Measurements from ENCODE around the gene USP48. TPM values are rescaled to one million over a fixed set of nuclear protein-coding genes. Genes with fewer than 3 reads are reported as not detected.
"Not testable (repeated sequence)": the region's sequence is repeated elsewhere in the genome, so short reads cannot be mapped to it uniquely, and the experiment has no call there.

Gene USP48
- total RNA-seq, 1 donor from 2014 or later, result 55.3 TPM

DNA sequence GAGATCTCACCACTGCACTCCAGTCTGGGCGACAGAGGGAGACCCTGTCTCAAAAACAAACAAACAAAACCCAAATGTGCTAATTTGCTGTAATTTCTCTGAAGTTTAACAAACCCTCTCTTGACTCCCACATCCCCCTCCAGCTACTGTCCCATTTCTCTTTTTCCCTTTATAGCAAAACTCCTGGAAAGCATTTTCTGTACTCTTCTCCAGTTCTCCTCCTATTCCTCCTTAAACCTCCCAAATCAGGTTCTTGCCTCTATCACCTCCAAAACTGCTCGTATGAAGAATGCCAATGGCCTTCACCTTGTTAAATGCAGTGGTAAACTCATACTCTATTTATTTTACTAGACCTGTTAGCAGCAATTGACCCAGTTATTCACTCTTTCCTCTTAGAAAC, 3.7 kb upstream of the USP48 start:
- no peaks in the 10 kb centered on the region for H3K9me3 ChIP-seq (ENCODE audit: control insufficient read depth in 3 of 3, low read length in 3 of 3)
- no peak overlapping the region for H3K4me3 ChIP-seq (ENCODE audit: low read length in 3 of 3)
- H3K36me3 ChIP-seq (ENCODE audit: control insufficient read depth in 3 of 3, insufficient read depth in 3 of 3, low read length in 3 of 3), result no peaks in the 10 kb centered on the region
- H3K4me1 ChIP-seq (ENCODE audit: control insufficient read depth in 3 of 3, insufficient read depth in 3 of 3, low read length in 3 of 3), result peaks cover 6 to 17% (median 9%) of the 10 kb centered on the region in 3 donors
- H3K27ac ChIP-seq (ENCODE audit: low read depth, low read length), result no peak overlapping the region
- H3K9ac ChIP-seq (ENCODE audit: low read depth in 1 of 3, low read length in 3 of 3), result no peak overlapping the region
- H3K27me3 ChIP-seq (ENCODE audit: control insufficient read depth in 3 of 3, insufficient read depth in 3 of 3, low read length in 3 of 3), result no peaks in the 10 kb centered on the region

DNA sequence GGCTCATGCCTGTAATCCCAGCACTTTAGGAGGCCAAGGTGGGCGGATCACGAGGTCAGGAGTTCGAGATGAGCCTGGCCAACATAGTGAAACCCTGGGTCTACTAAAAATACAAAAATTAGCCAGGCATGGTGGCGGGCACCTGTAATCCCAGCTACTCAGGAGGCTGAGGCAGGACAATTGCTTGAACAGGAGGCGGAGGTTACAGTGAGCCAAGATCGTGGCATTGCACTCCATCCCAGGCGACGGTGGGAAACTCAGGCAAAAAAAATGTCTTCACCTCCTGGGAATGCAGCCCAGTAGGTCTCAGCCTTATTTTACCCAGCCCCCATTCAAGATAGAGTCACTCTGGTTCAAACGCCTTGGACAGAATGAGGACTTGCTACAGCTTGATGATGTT, 2.8 kb upstream of the USP48 start:
- peaks cover 10 to 20% (median 13%) of the 10 kb centered on the region in 3 donors for H3K4me1 ChIP-seq (ENCODE audit: control insufficient read depth in 3 of 3, insufficient read depth in 3 of 3, low read length in 3 of 3)
- H3K9me3 ChIP-seq (ENCODE audit: control insufficient read depth in 3 of 3, low read length in 3 of 3); H3K9ac ChIP-seq (ENCODE audit: low read depth in 1 of 3, low read length in 3 of 3); H3K27me3 ChIP-seq (ENCODE audit: control insufficient read depth in 3 of 3, insufficient read depth in 3 of 3, low read length in 3 of 3); H3K27ac ChIP-seq (ENCODE audit: low read depth, low read length); H3K36me3 ChIP-seq (ENCODE audit: control insufficient read depth in 3 of 3, insufficient read depth in 3 of 3, low read length in 3 of 3); H3K4me3 ChIP-seq (ENCODE audit: low read length in 3 of 3): not testable (repeated sequence)

DNA sequence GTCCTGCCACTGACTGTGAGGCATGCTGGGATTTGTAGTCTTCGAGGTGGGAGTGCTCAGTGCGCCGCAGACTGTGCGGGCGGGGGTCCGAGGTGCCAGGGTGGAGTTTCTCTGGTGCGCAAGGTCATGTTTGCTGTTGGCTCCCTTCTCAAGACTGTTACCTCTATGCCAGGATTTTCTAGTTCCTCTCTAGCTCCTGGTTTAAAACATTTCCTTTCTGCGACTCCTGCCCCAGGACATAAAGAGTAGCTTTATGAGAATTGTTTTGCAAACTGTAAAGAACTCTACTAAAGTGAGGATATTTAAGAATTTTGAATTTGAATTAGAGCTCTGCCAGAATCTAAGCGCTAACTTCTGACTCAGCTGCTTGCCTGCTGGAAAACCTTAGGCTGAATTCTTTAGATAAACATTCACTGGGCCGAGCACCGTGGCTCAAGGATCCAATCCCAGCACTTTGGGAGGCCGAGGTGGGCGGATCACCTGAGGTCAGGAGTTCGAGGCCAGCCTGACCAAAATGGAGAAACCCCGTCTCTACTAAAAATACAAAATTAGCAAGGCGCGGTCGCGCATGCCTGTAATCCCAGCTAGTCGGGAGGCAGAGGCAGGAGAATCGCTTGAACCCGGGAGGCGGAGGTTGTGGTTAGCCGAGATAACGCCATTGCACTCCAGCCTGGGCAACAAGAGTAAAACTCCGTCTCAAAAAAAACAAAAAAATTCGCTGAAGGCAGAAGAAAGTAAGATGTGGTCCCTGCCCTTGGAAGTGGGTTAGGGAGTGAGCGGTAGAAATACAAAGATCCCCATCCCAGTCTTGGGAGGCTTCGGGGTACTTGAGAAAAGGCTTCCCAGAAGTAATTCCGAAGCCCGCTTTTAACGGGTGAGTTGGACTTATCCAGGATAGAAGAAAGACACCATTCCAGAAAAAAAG, 992 bp upstream of the USP48 start:
- H3K9me3 ChIP-seq (ENCODE audit: control insufficient read depth in 3 of 3, low read length in 3 of 3), result no peaks in the 10 kb centered on the region
- peak overlapping the region; percentile 100 for H3K27ac ChIP-seq (ENCODE audit: low read depth, low read length)
- no peaks in the 10 kb centered on the region for H3K27me3 ChIP-seq (ENCODE audit: control insufficient read depth in 3 of 3, insufficient read depth in 3 of 3, low read length in 3 of 3)
- H3K9ac ChIP-seq (ENCODE audit: low read depth in 1 of 3, low read length in 3 of 3), result peak overlapping the region; percentile 100
- H3K4me1 ChIP-seq (ENCODE audit: control insufficient read depth in 3 of 3, insufficient read depth in 3 of 3, low read length in 3 of 3), result peaks cover 10 to 20% (median 16%) of the 10 kb centered on the region in 3 donors
- peak overlapping the region; percentile 85 to 100 (median 99) for H3K4me3 ChIP-seq (ENCODE audit: low read length in 3 of 3)
- no peaks in the 10 kb centered on the region for H3K36me3 ChIP-seq (ENCODE audit: control insufficient read depth in 3 of 3, insufficient read depth in 3 of 3, low read length in 3 of 3)

DNA sequence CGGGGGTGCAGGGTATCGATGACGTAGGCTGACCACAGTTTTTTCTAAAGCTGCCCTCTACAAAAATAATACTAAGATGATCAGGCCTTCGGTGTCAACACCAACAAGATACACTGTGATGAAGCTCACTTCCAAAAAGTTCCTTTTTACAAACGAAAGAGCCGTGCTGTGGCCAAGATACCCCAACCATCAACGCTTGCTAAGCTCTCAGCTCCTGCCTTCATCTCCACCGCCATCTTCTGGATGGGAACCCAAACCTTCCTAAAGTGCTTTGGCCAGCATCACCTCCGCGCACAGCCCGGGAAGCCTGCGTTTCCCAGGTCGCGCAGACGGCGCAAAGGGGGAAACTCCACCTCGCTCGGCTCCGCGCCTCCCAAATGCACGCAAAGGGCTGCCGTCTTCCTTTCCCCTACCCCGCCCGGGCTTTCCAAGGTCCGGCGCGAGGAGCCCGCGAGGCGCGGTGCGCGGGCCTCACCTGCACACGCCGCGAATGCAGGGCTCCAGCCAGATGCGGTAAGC, 541 bp downstream of the USP48 start:
- Histone ChIP-seq H3K27me3 (ENCODE audit: control insufficient read depth in 3 of 3, insufficient read depth in 3 of 3, low read length in 3 of 3) (no peaks in the 10 kb centered on the region), H3K36me3 (ENCODE audit: control insufficient read depth in 3 of 3, insufficient read depth in 3 of 3, low read length in 3 of 3) (no peaks in the 10 kb centered on the region), H3K4me3 (ENCODE audit: low read length in 3 of 3) (peak overlapping the region; percentile 96 to 100 (median 99)), H3K9ac (ENCODE audit: low read depth in 1 of 3, low read length in 3 of 3) (peak overlapping the region; percentile 91 to 100 (median 100)), H3K27ac (ENCODE audit: low read depth, low read length) (peak overlapping the region; percentile 100), H3K4me1 (ENCODE audit: control insufficient read depth in 3 of 3, insufficient read depth in 3 of 3, low read length in 3 of 3) (peaks cover 10 to 20% (median 16%) of the 10 kb centered on the region in 3 donors), H3K9me3 (ENCODE audit: control insufficient read depth in 3 of 3, low read length in 3 of 3) (no peaks in the 10 kb centered on the region)

DNA sequence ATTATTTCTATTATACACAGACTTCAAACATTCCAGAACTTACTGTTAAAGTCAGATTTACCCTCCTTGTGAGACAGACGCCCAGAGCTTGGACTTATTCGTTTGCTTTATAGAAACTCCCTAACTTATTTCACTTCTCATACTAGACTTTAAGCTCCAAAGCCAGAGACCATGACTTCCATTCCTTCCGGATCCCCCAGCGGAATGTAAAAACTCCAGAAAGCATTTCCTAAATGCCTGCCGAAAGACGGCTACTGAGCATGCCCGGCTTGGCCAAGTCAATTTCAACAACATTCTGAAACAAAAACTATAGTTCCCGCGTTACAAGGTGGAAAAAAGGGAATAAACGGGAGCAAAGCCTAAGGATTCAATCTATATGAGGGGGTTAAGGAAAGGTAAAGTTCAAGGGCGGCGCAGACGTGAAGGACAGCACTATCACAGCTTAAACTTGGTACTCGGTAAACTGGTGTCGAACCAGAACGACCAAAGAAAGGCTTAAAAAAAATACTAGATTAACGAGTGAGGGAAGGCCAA, 1.1 kb downstream of the USP48 start:
- peaks cover 10 to 20% (median 16%) of the 10 kb centered on the region in 3 donors for H3K4me1 ChIP-seq (ENCODE audit: control insufficient read depth in 3 of 3, insufficient read depth in 3 of 3, low read length in 3 of 3)
- H3K36me3 ChIP-seq (ENCODE audit: control insufficient read depth in 3 of 3, insufficient read depth in 3 of 3, low read length in 3 of 3), result no peaks in the 10 kb centered on the region
- peak overlapping the region; percentile 100 for H3K27ac ChIP-seq (ENCODE audit: low read depth, low read length)
- no peaks in the 10 kb centered on the region for H3K27me3 ChIP-seq (ENCODE audit: control insufficient read depth in 3 of 3, insufficient read depth in 3 of 3, low read length in 3 of 3)
- no peaks in the 10 kb centered on the region for H3K9me3 ChIP-seq (ENCODE audit: control insufficient read depth in 3 of 3, low read length in 3 of 3)
- peak overlapping the region; percentile 91 to 100 (median 100) for H3K9ac ChIP-seq (ENCODE audit: low read depth in 1 of 3, low read length in 3 of 3)
- peak overlapping the region; percentile 96 to 100 (median 99) for H3K4me3 ChIP-seq (ENCODE audit: low read length in 3 of 3)

DNA sequence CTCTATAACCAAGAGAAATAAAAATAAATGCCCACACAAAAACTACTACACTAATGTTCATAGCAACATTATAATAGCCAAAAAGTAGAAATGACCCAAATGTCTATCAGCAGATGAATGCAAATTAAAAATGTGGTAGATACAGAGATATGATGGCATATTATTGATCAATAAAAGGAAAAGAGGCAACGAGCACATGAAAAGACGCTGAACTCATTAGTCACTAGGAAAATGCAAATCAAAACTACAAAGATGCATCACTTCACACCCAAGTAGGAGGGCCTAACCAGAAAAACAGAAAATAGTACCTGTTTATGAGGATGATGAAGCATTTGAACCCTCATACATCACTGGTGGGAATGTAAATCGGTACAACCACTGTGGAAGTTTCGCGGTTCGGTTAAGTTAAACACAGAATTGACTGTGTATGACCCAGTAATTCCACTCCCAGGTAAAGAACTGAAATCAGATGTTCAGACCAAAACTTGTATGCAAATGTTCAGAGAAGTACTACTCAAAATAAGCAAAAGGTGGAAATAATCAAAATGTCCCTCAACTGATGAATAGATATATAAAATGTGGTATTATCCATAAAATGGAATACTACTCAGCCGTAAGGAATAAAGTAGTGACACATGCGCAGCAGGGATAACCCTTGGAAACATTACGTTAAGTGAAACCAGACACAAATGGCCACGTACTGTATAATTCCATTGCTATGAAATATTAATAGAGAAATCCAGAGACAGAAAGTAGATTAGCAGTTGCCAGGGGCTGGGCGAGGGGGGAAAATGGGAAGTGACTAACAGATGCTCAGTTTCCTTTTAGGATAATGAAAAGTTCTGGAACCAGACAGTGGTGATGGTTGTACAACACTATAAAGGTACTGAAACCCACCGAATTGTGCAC, 3.1 kb downstream of the USP48 start:
- no peak overlapping the region for H3K4me3 ChIP-seq (ENCODE audit: low read length in 3 of 3)
- no peak overlapping the region for H3K27ac ChIP-seq (ENCODE audit: low read depth, low read length)
- no peak overlapping the region for H3K9ac ChIP-seq (ENCODE audit: low read depth in 1 of 3, low read length in 3 of 3)
- H3K9me3 ChIP-seq (ENCODE audit: control insufficient read depth in 3 of 3, low read length in 3 of 3), result no peaks in the 10 kb centered on the region
- H3K4me1 ChIP-seq (ENCODE audit: control insufficient read depth in 3 of 3, insufficient read depth in 3 of 3, low read length in 3 of 3), result peaks cover 12 to 20% (median 16%) of the 10 kb centered on the region in 3 donors
- no peaks in the 10 kb centered on the region for H3K27me3 ChIP-seq (ENCODE audit: control insufficient read depth in 3 of 3, insufficient read depth in 3 of 3, low read length in 3 of 3)
- no peaks in the 10 kb centered on the region for H3K36me3 ChIP-seq (ENCODE audit: control insufficient read depth in 3 of 3, insufficient read depth in 3 of 3, low read length in 3 of 3)

DNA sequence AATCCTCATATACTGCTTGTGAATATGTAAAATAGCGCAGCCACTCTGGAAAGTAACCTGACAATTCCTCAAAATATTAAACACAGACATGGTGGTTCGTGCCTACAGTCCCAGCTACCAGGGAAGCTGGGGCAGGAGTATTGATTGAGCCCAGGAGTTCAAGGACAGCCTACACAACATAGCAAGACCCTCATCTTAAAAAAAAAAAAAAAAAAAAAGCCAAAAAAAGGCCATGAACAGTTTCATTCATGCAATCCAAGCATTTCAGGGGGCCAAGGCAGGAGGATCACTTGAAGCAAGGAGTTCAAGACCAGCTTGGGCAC, 4.6 kb downstream of the USP48 start:
- H3K4me1 ChIP-seq (ENCODE audit: control insufficient read depth in 3 of 3, insufficient read depth in 3 of 3, low read length in 3 of 3), result peaks cover 9 to 17% (median 12%) of the 10 kb centered on the region in 3 donors
- no peak overlapping the region for H3K4me3 ChIP-seq (ENCODE audit: low read length in 3 of 3)
- no peaks in the 10 kb centered on the region for H3K9me3 ChIP-seq (ENCODE audit: control insufficient read depth in 3 of 3, low read length in 3 of 3)
- no peaks in the 10 kb centered on the region for H3K27me3 ChIP-seq (ENCODE audit: control insufficient read depth in 3 of 3, insufficient read depth in 3 of 3, low read length in 3 of 3)
- H3K9ac ChIP-seq (ENCODE audit: low read depth in 1 of 3, low read length in 3 of 3), result no peak overlapping the region
- H3K27ac ChIP-seq (ENCODE audit: low read depth, low read length), result no peak overlapping the region
- H3K36me3 ChIP-seq (ENCODE audit: control insufficient read depth in 3 of 3, insufficient read depth in 3 of 3, low read length in 3 of 3), result no peaks in the 10 kb centered on the region

DNA sequence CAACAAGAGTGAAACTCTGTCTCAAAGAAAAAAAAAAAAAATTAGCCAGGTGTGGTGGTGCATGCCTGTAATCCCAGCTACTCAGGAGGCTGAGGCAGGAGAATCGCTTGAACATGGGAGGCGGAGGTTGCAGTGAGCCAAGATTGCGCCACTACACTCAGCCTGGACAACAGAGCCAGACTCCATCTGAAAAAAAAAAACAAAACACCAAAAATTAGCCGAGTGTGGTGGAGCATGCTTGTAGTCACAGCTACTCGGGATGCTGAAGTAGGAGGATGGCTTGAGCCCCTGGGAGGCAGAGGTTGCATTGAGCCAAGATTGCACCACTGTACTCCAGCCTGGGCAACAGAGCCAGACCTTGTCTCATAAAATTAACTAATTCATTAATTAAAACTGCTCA, 6.0 kb downstream of the USP48 start:
- not testable (repeated sequence) for H3K27me3 ChIP-seq (ENCODE audit: control insufficient read depth in 3 of 3, insufficient read depth in 3 of 3, low read length in 3 of 3); H3K4me3 ChIP-seq (ENCODE audit: low read length in 3 of 3); H3K27ac ChIP-seq (ENCODE audit: low read depth, low read length); H3K36me3 ChIP-seq (ENCODE audit: control insufficient read depth in 3 of 3, insufficient read depth in 3 of 3, low read length in 3 of 3); H3K9me3 ChIP-seq (ENCODE audit: control insufficient read depth in 3 of 3, low read length in 3 of 3); H3K9ac ChIP-seq (ENCODE audit: low read depth in 1 of 3, low read length in 3 of 3)
- peaks cover 5 to 10% (median 7%) of the 10 kb centered on the region in 3 donors for H3K4me1 ChIP-seq (ENCODE audit: control insufficient read depth in 3 of 3, insufficient read depth in 3 of 3, low read length in 3 of 3)

DNA sequence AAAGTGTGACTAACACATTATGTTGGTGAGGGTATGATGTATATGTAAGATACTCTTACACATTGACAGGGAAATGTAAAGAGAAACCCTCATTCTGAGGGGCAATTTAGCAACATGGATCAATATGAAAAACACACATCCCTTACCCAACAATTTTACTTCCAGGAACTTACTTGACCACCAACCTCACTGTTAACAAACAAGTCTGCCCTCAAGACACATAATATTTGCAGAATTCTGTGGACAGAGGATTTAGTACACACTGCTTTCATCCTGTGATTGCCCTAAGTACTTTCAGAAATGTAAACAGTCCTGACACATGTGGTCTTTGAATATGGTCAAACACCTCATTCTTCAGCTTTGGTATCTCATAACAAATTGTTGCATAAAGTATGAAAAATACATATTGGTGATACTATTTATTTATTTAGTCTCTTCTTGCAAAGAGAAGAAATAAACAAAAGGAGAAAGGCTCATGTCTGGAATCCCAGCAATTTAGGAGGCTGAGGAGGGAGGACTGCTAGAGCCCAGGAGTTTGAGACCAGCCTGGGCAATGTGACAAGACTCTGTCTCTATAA, 6.9 kb downstream of the USP48 start:
- no peaks in the 10 kb centered on the region for H3K36me3 ChIP-seq (ENCODE audit: control insufficient read depth in 3 of 3, insufficient read depth in 3 of 3, low read length in 3 of 3)
- no peaks in the 10 kb centered on the region for H3K27me3 ChIP-seq (ENCODE audit: control insufficient read depth in 3 of 3, insufficient read depth in 3 of 3, low read length in 3 of 3)
- no peak overlapping the region for H3K4me3 ChIP-seq (ENCODE audit: low read length in 3 of 3)
- H3K4me1 ChIP-seq (ENCODE audit: control insufficient read depth in 3 of 3, insufficient read depth in 3 of 3, low read length in 3 of 3), result peaks cover 0 to 3% (median 2%) of the 10 kb centered on the region in 3 donors
- H3K27ac ChIP-seq (ENCODE audit: low read depth, low read length), result no peak overlapping the region
- no peak overlapping the region for H3K9ac ChIP-seq (ENCODE audit: low read depth in 1 of 3, low read length in 3 of 3)
- no peaks in the 10 kb centered on the region for H3K9me3 ChIP-seq (ENCODE audit: control insufficient read depth in 3 of 3, low read length in 3 of 3)

Data from skeletal muscle tissue (tissue), 4 donors.